HFFc6 (cell line): ENCODE results near the gene NXPH4. TPM values are rescaled to one million over a fixed set of nuclear protein-coding genes. Genes with fewer than 3 reads are reported as not detected.

Experiments used
- DNase-seq: peaks from one replicate; pipeline ENCODE4 v3.0.0-alpha.2; 2018
- H3K27ac Mint-ChIP-seq: 2 replicates; pipeline ENCODE4 v1.8.0; 2020; ENCODE audit warnings: mild to moderate bottlenecking, mixed read lengths
- H3K27me3 Mint-ChIP-seq: 2 replicates; pipeline ENCODE4 v1.8.0; 2021; ENCODE audit warnings: mild to moderate bottlenecking, moderate library complexity, mixed read lengths; ENCODE audit not compliant: insufficient read depth
- H3K36me3 Mint-ChIP-seq: 2 replicates; pipeline ENCODE4 v1.8.0; 2021; ENCODE audit warnings: low read depth, mixed read lengths
- H3K4me1 Mint-ChIP-seq: 2 replicates; pipeline ENCODE4 v1.8.0; 2020; ENCODE audit warnings: low read depth, mixed read lengths
- H3K4me3 Mint-ChIP-seq: 2 replicates; pipeline ENCODE4 v1.8.0; 2020; ENCODE audit warnings: mild to moderate bottlenecking, moderate library complexity, mixed read lengths
- H3K9me3 Mint-ChIP-seq: 2 replicates; pipeline ENCODE4 v1.8.0; 2020; ENCODE audit warnings: mild to moderate bottlenecking, mixed read lengths
- CTCF ChIP-seq: fragments of 200-600 bp; sonication (generic); IDR thresholded peaks from 2 replicates; pipeline ENCODE4 v1.5.0; 2021; ENCODE audit warnings: antibody characterized with exemption, mild to moderate bottlenecking
- total RNA-seq, 6 experiments: library from RNA; stranded (reverse); fragmentation: NEBNext Ultra II Directional; extraction: Animal tissue kit (Norgen Biotek cat#: 25700); gene quantifications; 2 replicates in 1 of 6; 3 replicates in 5 of 6; pipeline ENCODE4 v1.2.3, GENCODE V29; 2021

Gene NXPH4
- total RNA-seq, 6 experiments from 2014 or later: 2.9 to 8.2 (median 3.9) TPM

GRCh38 chr12:57212701-57213057 lies 3.9 kb upstream of the NXPH4 start:
- peaks cover 31% of the 10 kb centered on the region for H3K4me1 Mint-ChIP-seq
- H3K4me3 Mint-ChIP-seq: no peak overlapping the region
- peaks cover 18% of the 10 kb centered on the region; the same call in 1 of the 2 replicates for H3K36me3 Mint-ChIP-seq
- no peak for TF ChIP-seq CTCF
- H3K27ac Mint-ChIP-seq: no peak overlapping the region
- no peak for DNase-seq
- H3K9me3 Mint-ChIP-seq: no peaks in the 10 kb centered on the region; the same call in 1 of the 2 replicates
- peaks cover 33% of the 10 kb centered on the region for H3K27me3 Mint-ChIP-seq

GRCh38 chr12:57213058-57213715 lies 3.4 kb upstream of the NXPH4 start:
- H3K4me3 Mint-ChIP-seq: no peak overlapping the region
- H3K9me3 Mint-ChIP-seq: no peaks in the 10 kb centered on the region; the same call in 1 of the 2 replicates
- H3K36me3 Mint-ChIP-seq: peaks cover 18% of the 10 kb centered on the region; the same call in 1 of the 2 replicates
- peak; percentile 95 for TF ChIP-seq CTCF
- peak; percentile 82 for DNase-seq
- peak overlapping the region; percentile 60 for H3K27ac Mint-ChIP-seq
- H3K27me3 Mint-ChIP-seq: peaks cover 33% of the 10 kb centered on the region
- peaks cover 34% of the 10 kb centered on the region for H3K4me1 Mint-ChIP-seq

- Mint-ChIP-seq H3K9me3 (no peaks in the 10 kb centered on the region; the same call in 1 of the 2 replicates), H3K36me3 (peaks cover 18% of the 10 kb centered on the region; the same call in 1 of the 2 replicates), H3K4me1 (peaks cover 41% of the 10 kb centered on the region), H3K4me3 (no peak overlapping the region), H3K27me3 (peaks cover 39% of the 10 kb centered on the region), H3K27ac (peak overlapping the region; percentile 60)
- TF ChIP-seq CTCF: no peak
- no peak for DNase-seq
Observed at GRCh38 chr12:57213763-57214397, 2.7 kb upstream of the NXPH4 start.

GRCh38 chr12:57214398-57214781 lies 2.2 kb upstream of the NXPH4 start:
- Mint-ChIP-seq H3K27ac (peak overlapping the region; percentile 56; the same call in 1 of the 2 replicates), H3K36me3 (peaks cover 13% of the 10 kb centered on the region; the same call in 1 of the 2 replicates), H3K4me1 (peaks cover 44% of the 10 kb centered on the region), H3K27me3 (peaks cover 41% of the 10 kb centered on the region), H3K4me3 (no peak overlapping the region; the same call in 1 of the 2 replicates), H3K9me3 (no peaks in the 10 kb centered on the region)
- TF ChIP-seq CTCF: peak; percentile 83
- peak; percentile 23 for DNase-seq

- Mint-ChIP-seq H3K4me3 (peak overlapping the region; percentile 68; the same call in 1 of the 2 replicates), H3K27ac (0 out of 2 replicates have a peak overlapping the region, but pooled peaks have one; percentile 39), H3K9me3 (no peaks in the 10 kb centered on the region), H3K36me3 (0 out of 2 replicates have a peak, but pooled peaks cover 9% of the 10 kb centered on the region), H3K4me1 (peaks cover 44% of the 10 kb centered on the region), H3K27me3 (peaks cover 37% of the 10 kb centered on the region)
- DNase-seq: no peak
- TF ChIP-seq CTCF: no peak
Observed at GRCh38 chr12:57215065-57215464, 1.5 kb upstream of the NXPH4 start.
